NK-92 (cell line): ENCODE data around the gene SPATS2L.

Experiments
- DNase-seq: peaks from one replicate; lab custom pipeline; 2025; ENCODE audit not compliant: unreplicated experiment; lab: John Stamatoyannopoulos, UW

Gene SPATS2L

GRCh38 chr2:200306196-200306930, at the start of gene SPATS2L:
Gene SPATS2L (plus strand): TSS chr2:200306693. CDS start chr2:200389245, 82,552 bp downstream.
- DNase-seq: no peak

- no peak for DNase-seq
Observed at GRCh38 chr2:200257570-200257969, 48.9 kb upstream of the SPATS2L start.

GRCh38 chr2:200258081-200258480, 48.4 kb upstream of the SPATS2L start:
- DNase-seq: no peak

GRCh38 chr2:200258881-200259576, 47.5 kb upstream of the SPATS2L start:
- no peak for DNase-seq

GRCh38 chr2:200259577-200259957, 46.9 kb upstream of the SPATS2L start:
- no peak for DNase-seq

GRCh38 chr2:200262047-200262446, 44.4 kb upstream of the SPATS2L start:
- DNase-seq: no peak

GRCh38 chr2:200263279-200263678, 43.2 kb upstream of the SPATS2L start:
- no peak for DNase-seq

- DNase-seq: no peak
Observed at GRCh38 chr2:200264631-200265030, 41.9 kb upstream of the SPATS2L start.

GRCh38 chr2:200266406-200266805, 40.1 kb upstream of the SPATS2L start:
- DNase-seq: no peak

- no peak for DNase-seq
Observed at GRCh38 chr2:200267350-200267749, 39.1 kb upstream of the SPATS2L start.

GRCh38 chr2:200270732-200271131, 35.8 kb upstream of the SPATS2L start:
- no peak for DNase-seq

GRCh38 chr2:200272320-200272719, 34.2 kb upstream of the SPATS2L start:
- no peak for DNase-seq

GRCh38 chr2:200274116-200275075, 32.1 kb upstream of the SPATS2L start:
- DNase-seq: no peak

GRCh38 chr2:200275295-200276013, 31.0 kb upstream of the SPATS2L start:
- no peak for DNase-seq

GRCh38 chr2:200276472-200276871, 30.0 kb upstream of the SPATS2L start:
- no peak for DNase-seq

GRCh38 chr2:200278694-200279316, 27.7 kb upstream of the SPATS2L start:
- DNase-seq: no peak

GRCh38 chr2:200279857-200280256, 26.6 kb upstream of the SPATS2L start:
- no peak for DNase-seq

GRCh38 chr2:200286578-200286977, 19.9 kb upstream of the SPATS2L start:
- no peak for DNase-seq

GRCh38 chr2:200288670-200289429, 17.6 kb upstream of the SPATS2L start:
- DNase-seq: no peak

GRCh38 chr2:200296118-200296517, 10.4 kb upstream of the SPATS2L start:
- DNase-seq: no peak
